ENCODE data around the gene MIF.
A peak's percentile ranks its signal among the peaks of the same experiment; 100 is the strongest.
"Not testable (repeated sequence)": the region's sequence is repeated elsewhere in the genome, so short reads cannot be mapped to it uniquely, and the experiment has no call there.

Gene MIF

DNA sequence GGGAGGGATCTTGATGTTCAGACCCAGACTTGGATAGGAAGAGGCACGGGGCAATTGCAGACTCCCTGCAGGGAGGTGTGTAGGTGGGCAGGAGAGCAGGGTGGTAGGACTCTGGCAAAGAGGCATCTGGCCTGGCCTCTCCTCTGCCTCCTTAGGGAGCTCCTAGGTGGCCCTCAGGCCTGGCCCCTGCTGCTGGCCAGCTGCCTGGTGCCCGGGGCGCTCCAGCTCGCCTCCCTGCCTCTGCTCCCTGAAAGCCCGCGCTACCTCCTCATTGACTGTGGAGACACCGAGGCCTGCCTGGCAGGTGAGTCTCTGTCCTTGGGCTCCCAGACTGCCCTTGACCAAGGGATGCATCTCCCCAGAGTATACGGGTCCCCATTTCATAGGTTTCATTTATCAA, 16.6 kb upstream of the MIF start:
- no peak for DNase-seq (ENCODE audit: low spot score)

- no peak for DNase-seq (ENCODE audit: low spot score)
These were observed 16.0 kb upstream of the MIF start for GRCh38 chr22:23878219-23878618.

GRCh38 chr22:23882370-23882769, 11.8 kb upstream of the MIF start:
- no peak for DNase-seq (ENCODE audit: low spot score)

DNA sequence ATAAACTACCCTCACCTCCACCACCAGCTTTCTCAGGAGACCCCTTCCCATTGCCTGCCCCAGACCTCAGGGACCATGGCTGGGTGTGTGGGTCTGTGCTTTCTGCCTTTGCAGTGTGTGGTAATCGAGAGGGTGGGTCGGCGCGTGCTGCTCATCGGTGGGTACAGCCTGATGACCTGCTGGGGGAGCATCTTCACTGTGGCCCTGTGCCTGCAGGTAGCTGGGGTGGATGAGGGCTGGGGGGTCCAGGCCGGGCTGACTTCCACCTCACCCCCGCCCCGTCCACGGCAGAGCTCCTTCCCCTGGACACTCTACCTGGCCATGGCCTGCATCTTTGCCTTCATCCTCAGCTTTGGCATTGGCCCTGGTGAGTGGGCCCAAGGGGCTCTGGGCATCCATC, 10.5 kb upstream of the MIF start:
- DNase-seq (ENCODE audit: low spot score): no peak

DNA sequence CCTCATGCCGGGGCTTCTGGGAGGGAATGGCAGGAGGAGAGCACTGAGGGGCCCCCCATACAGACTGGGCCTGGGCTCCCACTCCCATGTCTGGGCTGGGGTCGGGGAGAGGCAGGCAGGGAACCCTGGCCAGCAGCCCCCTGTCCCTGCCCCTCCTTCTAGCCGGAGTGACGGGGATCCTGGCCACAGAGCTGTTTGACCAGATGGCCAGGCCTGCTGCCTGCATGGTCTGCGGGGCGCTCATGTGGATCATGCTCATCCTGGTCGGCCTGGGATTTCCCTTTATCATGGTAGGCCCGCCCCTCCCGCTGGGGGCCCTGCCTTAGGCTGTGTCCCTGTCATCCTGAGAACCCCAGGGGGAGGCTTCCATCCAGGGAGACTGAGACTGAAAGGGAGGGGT, 10.0 kb upstream of the MIF start:
- DNase-seq (ENCODE audit: low spot score): no peak

DNA sequence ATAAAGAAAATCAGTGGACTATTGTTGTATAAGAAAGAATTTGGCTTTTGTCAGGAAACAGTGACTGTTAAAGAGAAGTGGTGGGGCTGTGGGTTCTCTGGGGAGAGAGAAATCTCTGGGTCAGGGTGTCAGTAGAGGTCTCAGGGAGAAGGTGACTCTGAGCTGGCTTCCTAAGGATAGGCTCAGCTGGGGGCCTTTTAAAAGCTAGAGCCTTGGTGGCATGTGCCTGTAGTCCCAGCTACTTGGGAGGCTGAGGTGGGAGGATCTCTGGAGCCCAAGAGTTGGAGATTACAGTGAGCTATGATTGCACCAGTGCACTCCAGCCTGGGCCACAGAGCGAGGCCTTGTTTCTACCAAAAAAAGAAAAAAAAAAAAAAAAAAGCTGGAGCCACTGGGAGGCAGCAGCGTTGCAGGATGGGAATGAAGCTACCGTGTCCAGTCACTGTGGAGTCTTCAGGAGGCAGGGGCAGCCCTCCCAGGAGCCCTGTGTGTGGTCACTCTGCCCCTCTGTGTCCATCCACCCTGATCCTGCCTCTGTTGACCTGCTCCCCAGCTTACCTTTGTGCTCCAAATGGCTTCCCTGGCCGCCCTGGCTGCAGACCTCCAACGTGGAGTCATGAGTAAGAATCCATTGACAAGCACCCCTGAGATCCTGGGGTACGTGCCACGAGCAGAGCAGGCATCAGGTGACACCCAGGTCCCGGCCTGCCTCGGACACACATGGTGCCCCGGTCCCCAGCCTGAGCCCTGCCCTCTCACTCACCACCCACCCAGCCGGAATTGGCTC, 5.4 kb upstream of the MIF start:
- no peak for DNase-seq (ENCODE audit: low spot score)

DNA sequence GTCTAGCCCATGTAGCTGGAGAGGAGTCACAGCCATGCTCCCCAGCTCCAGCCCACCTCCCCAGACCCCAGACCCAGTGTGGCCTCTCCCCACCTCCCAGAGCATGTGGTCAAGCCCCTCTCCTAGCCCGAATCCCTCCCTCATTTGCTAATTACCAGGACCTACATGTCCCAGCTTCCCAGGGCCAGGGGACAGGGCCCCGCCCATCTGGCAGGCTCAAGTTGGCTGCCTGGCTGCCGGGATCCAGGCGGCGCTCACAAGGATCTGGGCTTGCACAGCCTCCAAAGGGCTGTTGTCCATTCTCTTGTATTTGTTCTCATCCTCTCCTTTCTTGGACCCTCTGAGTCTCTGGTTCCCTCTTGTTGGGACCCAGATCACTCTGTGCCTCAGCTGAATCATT, 4.6 kb upstream of the MIF start:
- DNase-seq (ENCODE audit: low spot score): no peak

- no peak for DNase-seq (ENCODE audit: low spot score)
These were observed 2.5 kb upstream of the MIF start for GRCh38 chr22:23891726-23892125.

DNA sequence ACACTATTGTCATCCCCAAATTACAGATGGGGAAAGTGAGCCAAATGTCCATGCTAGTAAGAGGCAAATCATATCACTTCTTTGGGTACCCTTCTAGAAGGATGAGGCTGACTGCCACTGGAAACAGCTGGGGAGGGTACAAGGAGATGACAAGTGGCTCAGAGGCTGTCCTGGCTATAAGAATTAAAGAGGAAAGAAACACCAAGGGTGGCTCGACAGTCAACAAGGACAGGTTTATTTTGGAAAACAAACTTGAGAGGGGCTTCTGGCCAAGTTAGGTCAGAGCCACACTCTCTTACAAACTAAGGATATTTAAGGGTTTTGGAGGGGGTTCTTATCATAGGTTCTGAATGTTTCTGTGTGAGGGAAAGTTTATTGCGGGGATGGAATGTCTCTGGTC, 2.1 kb upstream of the MIF start:
- DNase-seq (ENCODE audit: low spot score): no peak

DNA sequence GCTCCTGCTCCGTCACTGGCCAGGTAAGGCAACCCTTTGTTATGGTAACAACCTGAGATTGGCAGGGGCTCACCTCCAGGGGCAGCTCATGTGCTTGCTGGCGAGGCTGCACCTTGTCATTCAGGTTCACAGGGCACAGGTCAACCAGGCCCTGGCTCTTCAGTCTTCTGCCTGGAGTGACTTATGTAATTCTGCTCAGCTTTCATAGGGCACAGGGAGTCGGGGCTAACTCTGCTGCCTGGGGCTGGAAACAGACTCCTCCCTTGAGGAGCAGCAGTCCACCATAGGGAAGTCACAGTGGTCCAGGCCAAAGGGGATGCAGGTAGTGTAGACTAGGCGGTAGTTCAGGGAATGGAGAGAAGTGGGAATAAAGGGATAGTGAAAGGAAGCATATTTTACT, 1.5 kb upstream of the MIF start:
- no peak for DNase-seq (ENCODE audit: low spot score)

DNA sequence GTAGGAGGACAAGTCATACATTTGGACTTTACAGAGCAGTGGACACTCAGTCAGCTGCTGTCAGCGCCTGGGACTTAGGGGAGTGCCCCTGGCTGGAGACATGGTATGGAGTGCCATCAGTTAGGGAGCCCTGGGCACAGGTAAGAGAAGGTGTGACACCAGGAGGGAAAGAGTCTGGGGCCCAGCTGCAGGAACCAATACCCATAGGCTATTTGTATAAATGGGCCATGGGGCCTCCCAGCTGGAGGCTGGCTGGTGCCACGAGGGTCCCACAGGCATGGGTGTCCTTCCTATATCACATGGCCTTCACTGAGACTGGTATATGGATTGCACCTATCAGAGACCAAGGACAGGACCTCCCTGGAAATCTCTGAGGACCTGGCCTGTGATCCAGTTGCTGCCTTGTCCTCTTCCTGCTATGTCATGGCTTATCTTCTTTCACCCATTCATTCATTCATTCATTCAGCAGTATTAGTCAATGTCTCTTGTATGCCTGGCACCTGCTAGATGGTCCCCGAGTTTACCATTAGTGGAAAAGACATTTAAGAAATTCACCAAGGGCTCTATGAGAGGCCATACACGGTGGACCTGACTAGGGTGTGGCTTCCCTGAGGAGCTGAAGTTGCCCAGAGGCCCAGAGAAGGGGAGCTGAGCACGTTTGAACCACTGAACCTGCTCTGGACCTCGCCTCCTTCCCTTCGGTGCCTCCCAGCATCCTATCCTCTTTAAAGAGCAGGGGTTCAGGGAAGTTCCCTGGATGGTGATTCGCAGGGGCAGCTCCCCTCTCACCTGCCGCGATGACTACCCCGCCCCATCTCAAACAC, 850 bp upstream of the MIF start:
- DNase-seq (ENCODE audit: low spot score): no peak

DNA sequence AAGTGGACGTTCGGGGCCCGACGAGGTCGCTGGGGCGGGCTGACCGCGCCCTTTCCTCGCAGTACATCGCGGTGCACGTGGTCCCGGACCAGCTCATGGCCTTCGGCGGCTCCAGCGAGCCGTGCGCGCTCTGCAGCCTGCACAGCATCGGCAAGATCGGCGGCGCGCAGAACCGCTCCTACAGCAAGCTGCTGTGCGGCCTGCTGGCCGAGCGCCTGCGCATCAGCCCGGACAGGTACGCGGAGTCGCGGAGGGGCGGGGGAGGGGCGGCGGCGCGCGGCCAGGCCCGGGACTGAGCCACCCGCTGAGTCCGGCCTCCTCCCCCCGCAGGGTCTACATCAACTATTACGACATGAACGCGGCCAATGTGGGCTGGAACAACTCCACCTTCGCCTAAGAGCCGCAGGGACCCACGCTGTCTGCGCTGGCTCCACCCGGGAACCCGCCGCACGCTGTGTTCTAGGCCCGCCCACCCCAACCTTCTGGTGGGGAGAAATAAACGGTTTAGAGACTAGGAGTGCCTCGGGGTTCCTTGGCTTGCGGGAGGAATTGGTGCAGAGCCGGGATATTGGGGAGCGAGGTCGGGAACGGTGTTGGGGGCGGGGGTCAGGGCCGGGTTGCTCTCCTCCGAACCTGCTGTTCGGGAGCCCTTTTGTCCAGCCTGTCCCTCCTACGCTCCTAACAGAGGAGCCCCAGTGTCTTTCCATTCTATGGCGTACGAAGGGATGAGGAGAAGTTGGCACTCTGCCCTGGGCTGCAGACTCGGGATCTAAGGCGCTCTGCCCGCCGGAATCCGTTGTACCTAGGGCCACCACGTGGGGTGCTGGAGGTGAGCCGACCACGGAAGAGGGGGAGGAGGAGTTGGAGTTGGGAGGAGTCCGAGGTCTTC, 771 bp downstream of the MIF start:
- DNase-seq (ENCODE audit: low spot score): peak; percentile 85

DNA sequence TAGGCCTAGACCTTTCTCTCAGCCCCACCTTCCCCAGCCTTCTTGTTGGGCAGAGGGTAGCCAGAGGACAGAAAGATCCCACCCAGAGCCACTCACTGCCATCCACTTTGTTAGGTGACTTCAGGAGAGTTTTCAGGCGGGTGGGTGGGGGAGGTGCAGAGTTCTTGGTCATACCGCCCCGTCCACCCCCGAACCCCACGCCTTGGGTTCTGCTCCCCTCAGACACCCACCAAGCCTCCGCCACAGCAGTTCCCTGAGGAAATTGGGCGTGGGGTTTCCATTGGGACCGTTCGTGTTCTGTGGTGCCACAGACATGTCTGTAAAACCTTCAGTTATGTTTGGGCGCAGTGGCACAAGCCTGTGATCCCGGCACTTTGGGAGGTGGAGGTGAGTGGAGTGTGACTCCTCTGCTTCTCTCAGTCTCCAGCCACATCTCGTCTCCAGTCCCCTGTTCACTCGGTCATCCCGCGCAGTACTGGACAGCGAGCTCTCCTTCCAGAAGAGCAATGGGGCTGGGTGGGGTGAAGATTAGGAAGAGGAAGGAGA, 1.5 kb downstream of the MIF start:
- DNase-seq (ENCODE audit: low spot score): no peak

- no peak for DNase-seq (ENCODE audit: low spot score)
These were observed 2.0 kb downstream of the MIF start for GRCh38 chr22:23896166-23896522.

DNA sequence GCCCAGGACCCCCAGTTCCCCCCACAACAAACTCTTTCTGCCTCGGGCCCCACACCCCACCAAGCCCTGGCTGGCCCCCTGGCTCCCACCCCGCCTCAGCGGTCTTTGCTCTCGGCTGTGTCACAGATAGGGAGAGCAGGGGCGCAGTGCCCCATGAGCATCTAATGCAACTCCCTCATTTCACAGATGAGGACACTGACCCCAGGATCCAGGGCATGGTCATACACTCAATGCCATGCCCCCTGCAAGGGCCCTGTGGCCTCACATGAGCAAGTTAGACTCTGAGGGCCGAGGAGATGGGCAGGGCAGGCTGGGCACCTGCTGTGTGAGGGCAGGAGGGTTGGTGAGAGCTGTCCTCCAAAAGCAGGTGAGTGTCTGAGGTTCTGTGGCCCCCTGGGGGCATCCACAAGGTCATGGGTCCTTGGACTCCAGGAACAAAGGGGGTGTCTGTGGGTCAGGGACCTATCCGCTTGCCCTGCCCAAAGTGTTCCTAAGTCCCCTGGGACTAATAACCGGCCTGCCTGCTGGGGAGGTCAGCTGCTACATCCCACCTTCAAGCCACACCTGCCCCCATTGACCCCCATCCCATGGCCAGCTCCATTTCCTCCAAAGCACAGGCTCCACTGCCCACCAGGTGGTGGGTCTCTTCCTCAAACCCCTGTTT, 2.5 kb downstream of the MIF start:
- no peak for DNase-seq (ENCODE audit: low spot score)

DNA sequence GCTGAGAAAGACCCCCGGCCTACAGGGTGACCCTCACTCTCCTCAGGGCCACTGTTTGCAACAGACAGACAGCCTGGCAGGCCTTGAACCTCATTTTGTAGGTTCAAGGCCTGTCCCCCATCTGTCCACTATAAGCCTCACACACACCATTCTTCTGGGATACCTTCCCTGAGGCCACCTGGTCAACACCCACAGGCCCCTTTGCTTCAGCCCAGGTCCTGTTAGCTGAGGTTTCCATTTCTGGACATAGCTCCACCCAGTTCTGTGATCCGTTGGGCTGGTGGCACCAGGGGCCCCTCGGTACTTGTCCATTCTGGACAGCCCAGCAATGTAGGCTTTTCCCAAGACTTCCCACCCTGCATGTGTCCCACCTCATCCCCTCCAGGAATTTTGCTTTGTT, 3.1 kb downstream of the MIF start:
- no peak for DNase-seq (ENCODE audit: low spot score)

- no peak for DNase-seq (ENCODE audit: low spot score)
These were observed 4.1 kb downstream of the MIF start for GRCh38 chr22:23898006-23898974.

GRCh38 chr22:23899042-23899745, 5.0 kb downstream of the MIF start:
- no peak for DNase-seq (ENCODE audit: low spot score)

DNA sequence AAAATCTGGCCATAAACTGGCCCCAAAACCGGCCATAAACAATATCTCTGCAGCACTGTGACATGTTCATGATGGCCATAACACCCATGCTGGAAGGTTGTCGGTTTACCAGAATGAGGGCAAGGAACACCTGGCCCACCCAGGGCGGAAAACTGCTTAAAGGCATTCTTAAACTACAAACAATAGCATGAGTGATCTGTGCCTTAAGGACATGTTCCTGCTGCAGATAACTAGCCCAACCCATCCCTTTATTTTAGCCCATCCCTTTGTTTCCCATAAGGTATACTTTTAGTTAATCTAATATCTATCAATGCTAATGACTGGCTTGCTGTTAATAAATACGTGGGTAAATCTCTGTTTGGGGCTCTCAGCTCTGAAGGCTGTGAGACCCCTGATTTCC, 6.0 kb downstream of the MIF start:
- not testable (repeated sequence) for DNase-seq (ENCODE audit: low spot score)

DNA sequence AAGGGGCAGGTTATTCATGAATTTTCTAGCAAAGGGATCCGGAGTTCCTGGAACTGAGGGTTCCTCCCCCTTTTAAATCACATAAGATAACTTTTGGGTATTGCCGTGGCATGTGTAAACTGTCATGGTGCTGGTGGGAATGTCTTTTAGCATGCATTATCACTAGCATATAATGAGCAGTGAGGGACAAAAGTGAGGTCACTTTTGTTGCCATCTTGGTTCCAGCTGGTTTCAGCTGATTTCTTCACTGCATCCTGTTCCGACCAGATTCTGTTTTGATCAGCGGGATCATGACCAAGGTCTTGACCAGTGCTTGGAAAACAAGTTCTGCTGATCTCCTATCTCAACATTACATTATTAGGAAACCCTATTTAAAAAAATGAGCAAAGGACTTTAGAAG, 7.4 kb downstream of the MIF start:
- DNase-seq (ENCODE audit: low spot score): no peak
